ENCODE measurements around the gene RNF169. TPM values are rescaled to one million over a fixed set of nuclear protein-coding genes. Genes with fewer than 3 reads are reported as not detected.

Gene RNF169
- 1.1 TPM for polyA plus RNA-seq

GRCh38 chr11:74748211-74749126 is at the start of gene RNF169:
Gene RNF169, plus strand, starts transcription at chr11:74748849. Its CDS starts 32 bp downstream, at chr11:74748881.
- H3K4me1 Mint-ChIP-seq = peaks cover 30 to 36% (median 30%) of the 10 kb centered on the region in 3 donors
- H3K9me3 Mint-ChIP-seq = peaks cover 0 to 1% (median 0%) of the 10 kb centered on the region in 3 donors
- peak within 1 kb of the TSS; percentile 89 to 98 (median 92) for H3K4me3 Mint-ChIP-seq
- H3K27me3 Mint-ChIP-seq = no peaks in the 10 kb centered on the region
- H3K36me3 Mint-ChIP-seq = no peaks in the 10 kb centered on the region
- peak within 1 kb of the TSS; percentile 81 to 98 (median 92) for H3K27ac Mint-ChIP-seq

- H3K36me3 Mint-ChIP-seq = no peaks in the 10 kb centered on the region
- H3K4me1 Mint-ChIP-seq = peaks cover 0 to 8% (median 2%) of the 10 kb centered on the region in 3 donors
- no peak overlapping the region for H3K27ac Mint-ChIP-seq
- H3K4me3 Mint-ChIP-seq = no peak overlapping the region
- H3K9me3 Mint-ChIP-seq = no peaks in the 10 kb centered on the region
- H3K27me3 Mint-ChIP-seq = peaks cover 8% of the 10 kb centered on the region
These were observed 48.8 kb upstream of the RNF169 start for GRCh38 chr11:74699615-74700396.

DNA sequence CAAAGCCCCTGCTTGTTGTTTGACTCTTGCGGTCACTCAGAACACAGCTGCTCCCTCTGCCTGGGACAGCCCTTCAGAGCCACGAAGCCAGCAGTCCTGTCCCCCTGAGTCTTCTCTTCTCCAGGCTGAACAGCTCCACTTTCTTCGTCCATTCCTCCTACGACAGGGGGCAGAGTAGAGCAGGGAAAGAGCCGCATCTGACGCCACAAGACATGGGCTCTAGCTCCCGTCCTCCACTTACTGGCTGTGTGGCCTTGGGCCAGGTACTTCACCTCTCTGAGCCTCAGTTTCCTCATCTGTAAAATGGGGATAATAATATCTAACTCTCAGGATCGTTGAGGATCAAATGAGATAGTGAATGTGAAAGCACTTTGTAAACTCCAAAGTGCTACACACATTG is 47.3 kb upstream of the RNF169 start:
- Mint-ChIP-seq H3K36me3 (no peaks in the 10 kb centered on the region), H3K4me1 (peaks cover 0 to 8% (median 3%) of the 10 kb centered on the region in 3 donors), H3K27me3 (peaks cover 5% of the 10 kb centered on the region), H3K27ac (no peak overlapping the region), H3K9me3 (no peaks in the 10 kb centered on the region), H3K4me3 (no peak overlapping the region)

DNA sequence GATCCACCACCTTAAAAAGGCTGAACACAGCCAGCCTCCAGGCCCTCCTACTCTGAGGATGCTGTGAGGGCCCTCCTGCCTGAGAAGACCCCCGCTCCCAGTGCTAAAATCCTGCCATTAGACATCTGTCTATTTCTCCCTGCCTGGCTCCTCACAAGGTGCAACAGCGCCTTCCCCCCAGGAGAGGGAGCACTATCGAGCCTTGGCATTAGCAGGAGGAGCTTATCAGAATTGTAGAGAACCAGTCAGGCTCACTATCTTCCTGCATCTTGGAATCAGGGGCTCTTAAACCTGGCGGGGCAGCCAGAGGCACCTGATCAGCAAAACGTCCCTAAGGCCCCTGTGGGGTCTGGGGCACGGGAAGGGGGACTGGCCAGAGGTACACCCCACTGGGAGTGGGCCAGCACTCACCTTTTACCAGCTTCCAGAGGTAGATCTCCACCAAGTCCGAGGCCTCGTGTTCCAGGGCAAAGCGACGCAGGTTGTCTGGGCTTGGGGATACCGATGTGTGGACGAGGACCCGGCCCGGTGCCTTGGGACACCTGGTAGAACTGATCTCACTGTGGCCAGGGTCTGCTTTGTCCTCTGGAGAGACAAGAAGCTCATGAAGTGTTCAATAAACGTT is 46.2 kb upstream of the RNF169 start:
- Mint-ChIP-seq H3K27me3 (no peaks in the 10 kb centered on the region), H3K9me3 (no peaks in the 10 kb centered on the region), H3K27ac (no peak overlapping the region), H3K4me3 (no peak overlapping the region), H3K4me1 (peaks cover 0 to 3% (median 0%) of the 10 kb centered on the region in 3 donors), H3K36me3 (no peaks in the 10 kb centered on the region)

DNA sequence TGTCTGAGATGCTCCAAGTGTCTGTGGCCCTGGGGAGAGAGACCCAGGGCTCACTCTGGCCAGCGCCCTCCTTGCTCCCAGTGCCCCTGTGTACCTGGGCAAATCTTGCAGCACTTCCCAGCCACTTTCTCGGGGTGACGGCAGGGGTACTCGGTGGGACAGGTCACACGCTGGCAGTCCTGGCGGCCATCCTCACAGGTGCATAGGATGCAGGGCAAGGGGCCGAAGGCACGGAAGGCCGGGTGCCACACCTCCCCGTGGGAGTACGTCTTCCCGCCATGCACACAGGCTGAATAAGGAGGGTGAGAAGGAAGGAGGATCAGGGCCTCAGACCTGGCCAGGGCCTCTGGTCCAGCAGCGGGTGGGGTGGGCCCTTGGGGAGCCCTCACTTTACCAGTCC is 45.4 kb upstream of the RNF169 start:
- H3K27ac Mint-ChIP-seq = no peak overlapping the region
- H3K9me3 Mint-ChIP-seq = no peaks in the 10 kb centered on the region
- H3K4me1 Mint-ChIP-seq = peaks cover 0 to 3% (median 0%) of the 10 kb centered on the region in 3 donors
- no peaks in the 10 kb centered on the region for H3K27me3 Mint-ChIP-seq
- H3K4me3 Mint-ChIP-seq = no peak overlapping the region
- H3K36me3 Mint-ChIP-seq = no peaks in the 10 kb centered on the region

- no peaks in the 10 kb centered on the region for H3K9me3 Mint-ChIP-seq
These were observed 41.5 kb upstream of the RNF169 start for GRCh38 chr11:74707182-74707581.

DNA sequence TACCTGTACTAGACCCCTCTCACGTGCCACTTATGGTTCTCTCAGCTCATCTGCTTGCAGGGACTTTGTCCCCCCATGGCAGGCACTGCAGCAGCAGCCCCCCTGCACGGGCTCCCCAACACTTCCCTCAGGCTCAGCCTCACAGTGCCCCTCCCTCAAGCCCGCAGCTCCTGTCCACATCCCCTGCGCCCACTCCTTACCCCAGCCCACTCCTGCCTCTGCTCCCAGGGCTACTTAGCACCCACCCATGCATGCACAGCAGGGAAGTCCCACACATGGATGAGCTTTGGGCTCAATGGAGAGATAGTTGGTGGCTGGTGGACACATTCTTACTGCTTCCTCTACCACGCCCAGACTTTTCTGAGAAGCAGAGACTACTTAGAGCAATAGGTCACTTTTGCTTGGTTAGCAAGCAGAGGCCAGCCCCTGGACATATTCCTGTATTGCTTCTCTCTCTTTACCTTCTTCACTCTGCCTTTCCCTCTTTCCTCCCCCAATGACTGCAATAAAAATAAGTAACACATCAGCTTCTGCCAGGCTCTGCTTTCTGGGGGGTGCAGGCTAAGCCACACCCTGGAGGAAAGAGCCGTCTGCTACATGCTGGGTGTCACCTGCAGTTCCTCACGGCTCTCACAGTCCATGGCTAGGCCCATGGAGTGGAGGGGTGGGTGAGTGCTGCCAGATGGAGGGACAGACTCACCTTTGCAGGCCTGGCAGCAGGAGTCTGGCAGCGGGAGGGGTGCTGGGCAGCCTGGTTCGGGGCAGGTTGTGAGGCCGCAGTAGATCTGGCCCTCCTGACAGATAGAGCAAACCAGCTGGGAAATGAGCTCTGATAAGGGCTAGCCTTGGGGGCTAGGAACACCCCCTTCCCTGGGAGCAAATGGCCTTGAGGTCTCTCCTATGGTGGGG is 40.8 kb upstream of the RNF169 start:
- H3K4me1 Mint-ChIP-seq = peaks cover 0 to 5% (median 0%) of the 10 kb centered on the region in 3 donors
- H3K9me3 Mint-ChIP-seq = no peaks in the 10 kb centered on the region
- H3K36me3 Mint-ChIP-seq = no peaks in the 10 kb centered on the region
- no peak overlapping the region for H3K27ac Mint-ChIP-seq
- H3K4me3 Mint-ChIP-seq = no peak overlapping the region
- H3K27me3 Mint-ChIP-seq = no peaks in the 10 kb centered on the region

More at GRCh38 chr11:74707182-74707581, 41.5 kb upstream of the RNF169 start:
- Mint-ChIP-seq H3K4me1 (peaks cover 0 to 3% (median 0%) of the 10 kb centered on the region in 3 donors), H3K4me3 (no peak overlapping the region), H3K27ac (no peak overlapping the region), H3K36me3 (no peaks in the 10 kb centered on the region), H3K27me3 (no peaks in the 10 kb centered on the region)

- Mint-ChIP-seq H3K36me3 (no peaks in the 10 kb centered on the region), H3K4me1 (peaks cover 0 to 3% (median 0%) of the 10 kb centered on the region in 3 donors), H3K27ac (no peak overlapping the region), H3K4me3 (no peak overlapping the region), H3K27me3 (peaks cover 3% of the 10 kb centered on the region), H3K9me3 (no peaks in the 10 kb centered on the region)
These were observed 39.5 kb upstream of the RNF169 start for GRCh38 chr11:74709175-74709574.

GRCh38 chr11:74710281-74710938 is 38.2 kb upstream of the RNF169 start:
- Mint-ChIP-seq H3K36me3 (no peaks in the 10 kb centered on the region), H3K27ac (no peak overlapping the region), H3K4me1 (peaks cover 0 to 2% (median 0%) of the 10 kb centered on the region in 3 donors), H3K4me3 (no peak overlapping the region), H3K27me3 (peaks cover 3% of the 10 kb centered on the region), H3K9me3 (no peaks in the 10 kb centered on the region)

DNA sequence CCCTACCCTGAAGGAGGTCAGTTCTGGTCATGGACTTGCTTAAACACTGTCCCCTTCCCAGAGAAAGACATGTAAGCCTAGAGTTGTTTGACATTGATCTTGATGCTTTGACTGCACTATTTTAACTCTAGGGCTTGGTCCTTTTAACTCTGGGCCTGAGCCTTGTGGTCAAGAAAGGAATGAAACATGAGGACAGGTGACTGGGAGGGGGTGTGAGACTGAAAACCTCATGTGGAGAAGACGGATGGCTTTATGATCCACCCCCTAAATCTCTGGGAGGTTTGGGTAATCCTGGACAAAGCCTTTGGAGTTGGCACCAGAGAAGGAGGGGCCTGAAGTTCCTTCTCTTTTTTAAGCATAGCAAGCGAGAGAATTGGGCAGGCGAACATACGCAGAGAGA is 35.0 kb upstream of the RNF169 start:
- Mint-ChIP-seq H3K9me3 (no peaks in the 10 kb centered on the region), H3K4me1 (peaks cover 0 to 2% (median 0%) of the 10 kb centered on the region in 3 donors), H3K4me3 (no peak overlapping the region), H3K27me3 (peaks cover 5% of the 10 kb centered on the region), H3K27ac (no peak overlapping the region), H3K36me3 (no peaks in the 10 kb centered on the region)

- Mint-ChIP-seq H3K27ac (no peak overlapping the region), H3K36me3 (no peaks in the 10 kb centered on the region), H3K9me3 (no peaks in the 10 kb centered on the region), H3K27me3 (peaks cover 5% of the 10 kb centered on the region), H3K4me3 (no peak overlapping the region), H3K4me1 (peaks cover 0 to 2% (median 0%) of the 10 kb centered on the region in 3 donors)
These were observed 33.7 kb upstream of the RNF169 start for GRCh38 chr11:74714904-74715303.

DNA sequence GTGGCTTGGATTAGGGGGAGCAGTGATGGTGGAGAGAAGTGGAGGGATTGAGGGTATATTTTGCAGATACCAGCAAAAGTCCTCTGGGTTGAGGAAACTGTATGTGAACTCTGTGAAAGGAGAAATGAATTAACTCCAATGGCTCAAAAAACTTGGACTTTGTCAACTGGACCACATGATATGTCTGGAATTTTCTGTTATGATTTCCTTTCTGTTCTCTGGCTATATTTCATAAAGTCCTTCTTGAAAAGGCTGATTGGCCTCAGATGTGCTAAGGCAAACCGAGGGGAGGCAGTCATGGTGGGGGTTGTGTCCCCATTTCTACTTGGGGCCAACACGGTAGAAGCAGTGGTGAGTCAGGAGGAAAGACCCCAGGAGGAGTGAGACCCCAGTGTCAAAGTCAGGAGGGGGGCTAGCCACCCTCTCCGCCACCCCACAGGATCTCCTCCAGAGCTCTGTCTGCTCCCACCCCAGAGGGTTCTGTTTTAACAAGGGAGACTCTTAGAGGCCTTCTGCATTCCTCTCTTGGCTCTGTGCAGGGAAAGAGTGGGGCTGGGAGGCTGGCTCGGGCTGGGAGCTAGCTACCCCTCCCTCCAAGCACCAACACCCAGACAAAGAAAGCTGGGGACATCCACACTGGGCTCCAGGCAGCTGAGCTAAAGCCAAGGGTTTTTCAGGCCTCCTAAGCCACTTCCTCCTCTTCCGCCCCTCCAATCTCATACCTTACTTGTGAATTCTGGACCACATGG is 31.3 kb upstream of the RNF169 start:
- Mint-ChIP-seq H3K9me3 (no peaks in the 10 kb centered on the region), H3K27ac (peak overlapping the region in 1 of 3 donors; percentile 69), H3K36me3 (no peaks in the 10 kb centered on the region), H3K4me3 (no peak overlapping the region), H3K27me3 (peaks cover 5% of the 10 kb centered on the region), H3K4me1 (peaks cover 0 to 2% (median 0%) of the 10 kb centered on the region in 3 donors)

GRCh38 chr11:74719011-74719410 is 29.6 kb upstream of the RNF169 start:
- Mint-ChIP-seq H3K4me3 (no peak overlapping the region), H3K36me3 (no peaks in the 10 kb centered on the region), H3K27me3 (peaks cover 3% of the 10 kb centered on the region), H3K4me1 (no peaks in the 10 kb centered on the region), H3K27ac (no peak overlapping the region), H3K9me3 (no peaks in the 10 kb centered on the region)

Data from IgD-negative memory B cell (primary cell).